ENCODE measurements around the gene ELAC1. TPM values are rescaled to one million over a fixed set of nuclear protein-coding genes. Genes with fewer than 3 reads are reported as not detected.
A peak's percentile ranks its signal among the peaks of the same experiment; 100 is the strongest.
"Not testable (repeated sequence)": the region's sequence is repeated elsewhere in the genome, so short reads cannot be mapped to it uniquely, and the experiment has no call there.

Gene ELAC1
- polyA plus RNA-seq, 3 donors from 2014 or later: 9.3 to 23.6 (median 19.8) TPM

DNA sequence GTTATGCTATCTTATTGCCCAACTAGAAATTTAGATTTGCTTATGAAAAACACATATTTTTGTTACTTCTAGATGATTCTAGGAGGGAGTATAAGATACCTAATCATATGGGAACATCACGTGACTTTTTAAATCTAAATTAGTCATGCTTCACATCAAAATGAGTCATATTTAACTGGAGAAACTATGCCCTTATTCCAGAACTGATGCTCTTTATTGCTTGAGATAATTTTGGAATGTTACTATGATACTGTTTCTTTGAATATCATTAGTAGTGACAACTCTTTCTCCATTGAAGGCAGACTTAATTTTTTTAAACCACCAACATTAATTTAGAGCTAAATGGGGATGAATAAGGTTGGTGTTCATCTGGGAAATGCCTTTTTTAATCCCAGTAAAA is 19.9 kb upstream of the ELAC1 start:
- H3K4me1 Mint-ChIP-seq: peaks cover 0 to 1% of the 10 kb centered on the region in 2 donors
- no peak for DNase-seq
- no peaks in the 10 kb centered on the region for H3K9me3 Mint-ChIP-seq
- no peaks in the 10 kb centered on the region for H3K27me3 Mint-ChIP-seq (ENCODE audit: low read depth in 3 of 3)
- no peak overlapping the region for H3K4me3 Mint-ChIP-seq
- H3K27ac Mint-ChIP-seq: no peak overlapping the region
- H3K36me3 Mint-ChIP-seq: peaks cover 7 to 22% (median 13%) of the 10 kb centered on the region in 3 donors

- peaks cover 5 to 15% (median 7%) of the 10 kb centered on the region in 3 donors for H3K36me3 Mint-ChIP-seq
These were observed 18.7 kb upstream of the ELAC1 start for GRCh38 chr18:50949185-50949584.

GRCh38 chr18:50950626-50951025 is 17.2 kb upstream of the ELAC1 start:
- Mint-ChIP-seq H3K36me3 (peaks cover 5 to 10% (median 7%) of the 10 kb centered on the region in 3 donors), H3K27me3 (ENCODE audit: low read depth in 3 of 3) (no peaks in the 10 kb centered on the region), H3K4me1 (no peaks in the 10 kb centered on the region), H3K9me3 (no peaks in the 10 kb centered on the region), H3K4me3 (no peak overlapping the region), H3K27ac (peak overlapping the region in 1 of 6 donors; percentile 43)
- DNase-seq: no peak

More at GRCh38 chr18:50949185-50949584, 18.7 kb upstream of the ELAC1 start:
- DNase-seq: no peak
- H3K27ac Mint-ChIP-seq: no peak overlapping the region
- no peak overlapping the region for H3K4me3 Mint-ChIP-seq
- H3K4me1 Mint-ChIP-seq: no peaks in the 10 kb centered on the region
- no peaks in the 10 kb centered on the region for H3K27me3 Mint-ChIP-seq (ENCODE audit: low read depth in 3 of 3)
- H3K9me3 Mint-ChIP-seq: no peaks in the 10 kb centered on the region

GRCh38 chr18:50953822-50954221 is 14.0 kb upstream of the ELAC1 start:
- no peak overlapping the region for H3K4me3 Mint-ChIP-seq
- no peaks in the 10 kb centered on the region for H3K36me3 Mint-ChIP-seq
- H3K27ac Mint-ChIP-seq: no peak overlapping the region
- no peaks in the 10 kb centered on the region for H3K9me3 Mint-ChIP-seq
- H3K4me1 Mint-ChIP-seq: no peaks in the 10 kb centered on the region
- DNase-seq: no peak
- H3K27me3 Mint-ChIP-seq (ENCODE audit: low read depth in 3 of 3): no peaks in the 10 kb centered on the region

DNA sequence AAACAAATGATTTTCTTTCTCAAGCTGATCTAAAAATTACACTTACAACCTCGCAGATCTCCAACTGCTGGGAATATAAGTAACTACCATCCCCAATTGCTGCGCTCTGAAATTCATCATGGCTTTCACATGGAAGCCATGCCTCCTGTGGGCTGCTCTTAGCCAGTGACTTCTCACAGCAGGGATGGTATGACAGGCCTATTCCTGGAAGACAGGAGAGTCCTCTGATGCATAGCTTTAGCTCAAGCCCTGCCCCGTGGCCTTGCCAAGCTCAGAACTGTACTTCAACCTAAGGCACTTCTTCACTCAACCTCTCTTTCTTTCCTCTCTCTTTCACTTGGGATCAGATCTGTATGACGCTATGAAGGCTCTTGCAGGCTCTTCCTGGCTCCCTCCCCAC is 12.6 kb upstream of the ELAC1 start:
- Mint-ChIP-seq H3K9me3 (peaks cover 0 to 5% (median 0%) of the 10 kb centered on the region in 6 donors), H3K27me3 (ENCODE audit: low read depth in 3 of 3) (peaks cover 0 to 3% (median 0%) of the 10 kb centered on the region in 3 donors)

DNA sequence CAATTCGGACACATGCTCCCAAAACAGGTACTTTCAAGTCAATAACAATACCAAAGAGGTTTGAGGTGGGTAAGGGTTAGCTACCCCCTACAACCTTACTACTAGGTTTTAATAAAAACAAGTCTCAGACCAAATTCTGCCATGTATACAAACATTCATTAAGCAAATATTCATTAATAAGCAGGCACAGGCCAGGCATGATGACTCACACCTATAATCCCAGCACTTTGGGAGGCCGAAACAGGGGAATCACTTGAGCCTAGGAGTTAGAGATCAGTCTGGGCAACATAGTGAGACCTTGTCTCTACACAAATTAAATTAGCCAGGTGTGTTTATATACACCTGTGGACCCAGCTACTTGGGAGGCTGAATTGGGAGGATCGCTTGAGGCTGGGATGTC is 11.7 kb upstream of the ELAC1 start:
- Mint-ChIP-seq H3K27ac (no peak overlapping the region), H3K4me1 (no peaks in the 10 kb centered on the region), H3K36me3 (peaks cover 0 to 4% (median 4%) of the 10 kb centered on the region in 3 donors), H3K27me3 (ENCODE audit: low read depth in 3 of 3) (peaks cover 0 to 7% (median 0%) of the 10 kb centered on the region in 3 donors), H3K4me3 (no peak overlapping the region), H3K9me3 (peaks cover 3 to 10% (median 5%) of the 10 kb centered on the region in 6 donors)
- no peak for DNase-seq

More for the DNA sequence above, 12.6 kb upstream of the ELAC1 start:
- Mint-ChIP-seq H3K36me3 (no peaks in the 10 kb centered on the region), H3K4me1 (no peaks in the 10 kb centered on the region), H3K4me3 (no peak overlapping the region), H3K27ac (no peak overlapping the region)
- DNase-seq: no peak

GRCh38 chr18:50961974-50962373 is 5.9 kb upstream of the ELAC1 start:
- peaks cover 15 to 35% (median 26%) of the 10 kb centered on the region in 6 donors for H3K9me3 Mint-ChIP-seq

DNA sequence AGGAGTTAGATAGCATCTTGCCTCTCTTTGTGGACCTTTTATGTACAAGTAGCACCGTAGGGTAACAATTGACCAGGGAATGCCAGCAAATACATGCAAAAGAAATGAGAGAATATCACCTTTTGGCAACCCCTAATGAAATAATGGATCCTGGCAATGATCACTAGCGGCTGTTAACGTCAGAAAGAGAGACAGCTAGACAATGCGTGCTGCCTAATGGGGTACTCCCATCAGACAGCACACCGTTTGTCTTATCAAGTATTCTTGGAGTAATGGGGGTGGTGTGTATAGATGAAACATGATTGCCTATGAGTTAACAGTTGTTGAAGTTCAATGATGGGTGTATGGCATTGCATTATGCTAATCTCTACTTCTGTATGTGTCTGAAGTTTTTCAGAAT is 1.6 kb downstream of the ELAC1 start:
- no peak for DNase-seq
- Mint-ChIP-seq H3K36me3 (peaks cover 0 to 6% (median under 1%) of the 10 kb centered on the region in 3 donors), H3K27ac (peak overlapping the region; percentile 82 to 97 (median 93)), H3K27me3 (ENCODE audit: low read depth in 3 of 3) (peaks cover 0 to 6% (median 0%) of the 10 kb centered on the region in 3 donors), H3K9me3 (no peaks in the 10 kb centered on the region), H3K4me3 (peak overlapping the region; percentile 84 to 96 (median 94)), H3K4me1 (peaks cover 24 to 28% of the 10 kb centered on the region in 2 donors)

More at GRCh38 chr18:50961974-50962373, 5.9 kb upstream of the ELAC1 start:
- no peaks in the 10 kb centered on the region for H3K4me1 Mint-ChIP-seq
- peaks cover 4 to 22% (median 8%) of the 10 kb centered on the region in 3 donors for H3K36me3 Mint-ChIP-seq
- no peak overlapping the region for H3K4me3 Mint-ChIP-seq
- DNase-seq: peak in 1 of 3 donors; percentile 9
- H3K27ac Mint-ChIP-seq: no peak overlapping the region
- peaks cover 2 to 7% (median 2%) of the 10 kb centered on the region in 3 donors for H3K27me3 Mint-ChIP-seq (ENCODE audit: low read depth in 3 of 3)

DNA sequence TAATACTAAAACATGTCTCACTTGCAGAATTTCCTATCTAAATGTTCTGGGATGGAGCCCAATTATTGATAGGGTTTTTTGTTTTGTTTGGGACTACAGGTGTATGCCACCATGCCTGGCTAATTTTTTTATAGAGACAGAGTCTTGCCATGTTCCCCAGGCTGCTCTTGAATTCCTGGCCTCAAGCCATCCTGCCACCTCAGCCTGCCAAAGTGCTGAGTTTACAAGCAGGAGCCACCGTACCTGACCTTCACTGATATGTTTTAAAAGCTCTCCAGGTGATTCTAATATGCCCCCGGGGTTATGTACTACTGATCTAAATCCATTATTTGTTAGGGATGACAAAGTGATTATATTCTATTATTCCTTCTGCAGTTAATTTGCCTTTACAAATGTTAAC is 2.2 kb downstream of the ELAC1 start:
- H3K27ac Mint-ChIP-seq: peak overlapping the region in 1 of 6 donors; percentile 51
- H3K27me3 Mint-ChIP-seq (ENCODE audit: low read depth in 3 of 3): peaks cover 0 to 6% (median 0%) of the 10 kb centered on the region in 3 donors

GRCh38 chr18:50972404-50972803 is 4.6 kb downstream of the ELAC1 start:
- not testable (repeated sequence) for H3K9me3 Mint-ChIP-seq; H3K27me3 Mint-ChIP-seq (ENCODE audit: low read depth in 3 of 3); H3K27ac Mint-ChIP-seq; H3K4me3 Mint-ChIP-seq; DNase-seq
- Mint-ChIP-seq H3K36me3 (peaks cover 29 to 34% (median 30%) of the 10 kb centered on the region in 3 donors), H3K4me1 (peaks cover 26% of the 10 kb centered on the region in 2 donors)

More for the DNA sequence above, 2.2 kb downstream of the ELAC1 start:
- Mint-ChIP-seq H3K4me1 (peaks cover 24 to 28% of the 10 kb centered on the region in 2 donors), H3K9me3 (no peaks in the 10 kb centered on the region), H3K4me3 (peak overlapping the region in 3 of 5 donors; percentile 1 to 15 (median 14)), H3K36me3 (peaks cover 5 to 11% (median 6%) of the 10 kb centered on the region in 3 donors)
- DNase-seq: no peak

DNA sequence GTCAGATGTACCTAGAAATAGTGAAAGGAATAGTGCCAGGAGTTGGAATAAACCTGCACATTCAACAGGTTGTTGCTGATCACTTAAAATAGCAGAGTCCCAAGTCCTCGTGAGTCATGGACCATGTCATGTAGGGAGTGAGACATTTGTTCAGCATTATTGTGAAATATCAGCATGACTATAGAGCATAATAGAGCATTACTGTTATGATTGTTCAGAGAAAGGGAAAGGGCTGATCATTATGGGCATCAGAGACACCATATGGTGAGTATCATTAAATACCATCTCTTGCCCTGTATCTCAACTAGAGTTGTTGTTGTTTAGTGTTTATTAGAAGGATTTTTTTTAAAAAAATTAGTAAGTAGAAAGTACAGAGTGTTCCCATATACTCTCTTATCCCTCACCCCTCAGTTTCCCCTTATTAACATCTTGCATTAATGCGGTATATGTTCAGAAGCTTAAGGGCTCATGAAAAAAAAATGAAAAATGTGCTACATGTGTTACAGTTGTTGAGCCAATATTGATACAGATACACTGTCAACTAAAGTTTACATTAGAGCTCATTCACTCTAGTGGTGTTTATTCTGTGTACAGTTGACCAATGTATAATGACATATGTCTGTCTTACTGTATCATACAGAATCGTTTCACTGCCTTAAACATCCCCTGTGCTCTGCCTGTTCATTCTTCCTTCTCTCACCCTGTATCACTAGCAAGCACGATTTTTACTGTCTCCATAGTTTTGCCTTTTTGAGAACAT is 5.7 kb downstream of the ELAC1 start:
- H3K27ac Mint-ChIP-seq: peak overlapping the region in 1 of 6 donors; percentile 79

GRCh38 chr18:50977037-50977760 is 9.4 kb downstream of the ELAC1 start:
- no peak overlapping the region for H3K4me3 Mint-ChIP-seq

More for the DNA sequence above, 5.7 kb downstream of the ELAC1 start:
- Mint-ChIP-seq H3K4me3 (no peak overlapping the region), H3K4me1 (peaks cover 19 to 22% of the 10 kb centered on the region in 2 donors), H3K9me3 (peaks cover 0 to 4% (median 2%) of the 10 kb centered on the region in 6 donors), H3K36me3 (peaks cover 41 to 46% (median 41%) of the 10 kb centered on the region in 3 donors), H3K27me3 (ENCODE audit: low read depth in 3 of 3) (peaks cover 0 to 1% (median 0%) of the 10 kb centered on the region in 3 donors)
- no peak for DNase-seq

DNA sequence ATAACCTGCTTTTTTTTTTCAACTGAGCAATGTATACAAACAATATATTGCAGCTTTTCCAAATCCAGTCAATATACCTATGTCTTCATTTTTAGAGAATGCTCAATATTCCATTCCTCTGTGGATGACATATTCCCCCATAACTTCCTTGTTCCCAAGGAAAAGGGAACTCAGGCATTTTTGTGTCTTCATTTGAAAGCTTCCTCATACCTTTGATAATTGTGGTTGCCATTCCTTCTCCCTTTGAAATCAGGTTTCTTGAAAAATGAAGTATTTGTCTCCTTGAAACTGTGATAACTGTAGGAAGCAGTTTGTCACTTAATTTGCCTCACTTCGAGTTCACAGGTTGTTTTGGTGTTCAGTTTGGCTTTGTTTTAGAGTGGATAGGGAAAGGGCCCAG is 13.5 kb downstream of the ELAC1 start:
- H3K4me1 Mint-ChIP-seq: peaks cover 0 to 1% of the 10 kb centered on the region in 2 donors
- H3K9me3 Mint-ChIP-seq: peaks cover 0 to 4% (median 2%) of the 10 kb centered on the region in 6 donors
- H3K4me3 Mint-ChIP-seq: no peak overlapping the region
- peak overlapping the region in 1 of 6 donors; percentile 48 for H3K27ac Mint-ChIP-seq
- H3K36me3 Mint-ChIP-seq: peaks cover 31 to 37% (median 36%) of the 10 kb centered on the region in 3 donors
- H3K27me3 Mint-ChIP-seq (ENCODE audit: low read depth in 3 of 3): no peaks in the 10 kb centered on the region
- no peak for DNase-seq

More at GRCh38 chr18:50977037-50977760, 9.4 kb downstream of the ELAC1 start:
- H3K9me3 Mint-ChIP-seq: peaks cover 0 to 4% (median 2%) of the 10 kb centered on the region in 6 donors
- no peaks in the 10 kb centered on the region for H3K27me3 Mint-ChIP-seq (ENCODE audit: low read depth in 3 of 3)
- DNase-seq: no peak
- no peak overlapping the region for H3K27ac Mint-ChIP-seq
- peaks cover 0 to 4% of the 10 kb centered on the region in 2 donors for H3K4me1 Mint-ChIP-seq
- H3K36me3 Mint-ChIP-seq: peaks cover 48 to 52% (median 50%) of the 10 kb centered on the region in 3 donors
